Esophagus muscularis mucosa (tissue), 2 donors: ENCODE results near the gene DNAJB4.
"Not testable (repeated sequence)": the region's sequence is repeated elsewhere in the genome, so short reads cannot be mapped to it uniquely, and the experiment has no call there.

Source experiments
- EP300 ChIP-seq: sonication (generic); formaldehyde crosslinking; IDR thresholded peaks from one replicate; pipeline ENCODE4 v1.6.1; 2017; ENCODE audit warnings: antibody characterized with exemption
- POLR2A ChIP-seq: fragments of 450-650 bp; IDR thresholded peaks from one replicate; pipeline ENCODE4 v1.6.1; 2017; ENCODE audit warnings: antibody characterized with exemption, moderate library complexity, mild to moderate bottlenecking, low read depth

- not testable (repeated sequence) for TF ChIP-seq EP300, POLR2A
Observed at GRCh38 chr1:78021134-78021533, 16.4 kb downstream of the DNAJB4 start.
